Measurements from ENCODE around the gene CARD19.

GRCh38 chr9:93050231-93050630 lies 45.8 kb upstream of the CARD19 start:
- TF ChIP-seq CTCF (IDR thresholded peaks at IDR 0.05) (no peak), EP300 (IDR thresholded peaks at IDR 0.05) (no peak), POLR2AphosphoS5 (IDR thresholded peaks at IDR 0.05) (no peak)
